ENCODE results near the gene C20orf204.

GRCh38 chr20:64001607-64002011 lies 34.4 kb upstream of the C20orf204 start:
- TF ChIP-seq YY1 (IDR thresholded peaks at IDR 0.05; ENCODE audit: insufficient read depth, insufficient read length): no peak
- no peak for TF ChIP-seq ZNF274 (IDR thresholded peaks at IDR 0.05; ENCODE audit: low read depth, low read length)

All from NT2/D1 (cell line).